Kidney epithelial cell (primary cell): ENCODE measurements around the gene CALN1. TPM values are rescaled to one million over a fixed set of nuclear protein-coding genes. Genes with fewer than 3 reads are reported as not detected.

Experiments used
- DNase-seq: peaks from one replicate; pipeline ENCODE4 v3.0.0-alpha.2; 2010; ENCODE audit warnings: low read depth
- H3K27me3 ChIP-seq: 2 replicates; pipeline ENCODE4 v1.6.0; 2011; ENCODE audit warnings: low read length; ENCODE audit not compliant: control insufficient read depth, insufficient read depth
- H3K36me3 ChIP-seq: 2 replicates; pipeline ENCODE4 v1.5.1; 2011; ENCODE audit warnings: low read length; ENCODE audit not compliant: control insufficient read depth, insufficient read depth
- H3K4me3 ChIP-seq: 2 replicates; pipeline ENCODE4 v1.5.1; 2011; ENCODE audit warnings: low read depth, mild to moderate bottlenecking, control low read depth, low read length
- CTCF ChIP-seq: IDR thresholded peaks from 2 replicates; pipeline ENCODE4 v1.5.1; 2011; ENCODE audit warnings: mild to moderate bottlenecking, moderate library complexity, low read length, control low read depth, inconsistent platforms; ENCODE audit not compliant: insufficient read depth, poor library complexity, severe bottlenecking
- total RNA-seq: library from RNA; depleted of rRNA; stranded (reverse); fragments of >200 nt; gene quantifications from 2 replicates; pipeline ENCODE4 v1.2.3, GENCODE V29; 2015

Gene CALN1
- total RNA-seq, 1 donor from 2014 or later: not detected

DNA sequence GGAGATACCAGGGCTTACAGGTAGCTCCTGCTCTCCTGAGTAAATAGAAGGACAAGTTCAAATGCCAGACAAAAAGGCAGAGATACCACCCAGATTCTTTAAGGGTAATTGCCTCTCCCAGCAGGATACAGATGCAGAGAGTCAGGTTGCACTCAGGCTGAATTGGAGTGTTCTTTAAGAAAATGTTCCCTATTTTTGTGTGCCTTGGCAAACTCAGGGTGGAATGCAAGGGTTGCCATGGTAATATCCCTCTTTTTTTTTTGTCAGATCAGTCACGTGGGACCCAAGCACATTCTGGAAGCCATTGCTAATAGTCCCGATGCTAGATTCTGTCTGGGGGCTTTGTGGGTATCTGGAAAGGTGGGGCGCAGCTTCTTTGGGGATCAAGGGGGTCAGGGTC lies 628.0 kb downstream of the CALN1 start:
- Histone ChIP-seq H3K36me3 (no peaks in the 10 kb centered on the region), H3K27me3 (no peaks in the 10 kb centered on the region), H3K4me3 (no peak overlapping the region)
- no peak for DNase-seq
- TF ChIP-seq CTCF: no peak

DNA sequence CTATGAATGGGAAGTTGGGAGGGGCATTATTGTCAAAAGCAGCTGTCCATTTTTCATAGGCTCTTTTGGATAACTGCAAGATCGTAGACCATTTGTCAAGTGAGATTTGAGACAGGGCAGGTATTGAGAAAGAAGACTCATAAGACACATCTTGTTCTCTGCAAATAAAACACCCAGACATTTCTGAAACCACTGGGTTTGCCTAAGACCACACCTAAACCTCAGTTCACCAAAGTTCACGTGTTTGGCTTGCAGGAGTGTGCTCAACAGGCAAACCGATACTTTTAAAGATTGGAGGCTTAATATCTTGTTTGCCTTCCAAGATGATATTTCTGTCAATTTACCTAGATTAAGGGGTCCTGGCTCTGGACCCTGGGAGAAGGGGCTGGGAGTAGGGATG lies 628.4 kb downstream of the CALN1 start:
- TF ChIP-seq CTCF: no peak
- no peaks in the 10 kb centered on the region for H3K27me3 ChIP-seq
- no peaks in the 10 kb centered on the region for H3K36me3 ChIP-seq
- H3K4me3 ChIP-seq: no peak overlapping the region
- DNase-seq: no peak

DNA sequence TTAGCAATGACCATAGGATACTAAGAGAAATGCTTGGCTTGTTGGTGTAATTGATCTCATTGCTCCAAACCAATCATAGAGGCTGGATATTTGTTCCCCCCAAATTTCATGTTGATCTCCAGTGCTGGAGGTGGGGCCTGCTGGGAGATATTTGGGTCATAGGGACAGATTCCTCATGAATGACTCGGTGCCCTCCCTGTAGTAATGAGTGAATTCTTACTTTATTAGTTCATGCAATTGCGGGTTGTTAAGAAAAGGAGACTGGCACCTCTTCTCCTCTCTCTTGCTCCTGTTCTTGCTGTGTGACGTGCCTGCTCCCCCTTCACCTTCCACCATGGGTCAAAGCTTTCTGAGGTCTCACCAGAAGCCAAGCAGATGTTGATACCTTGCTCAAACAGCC lies 630.1 kb downstream of the CALN1 start:
- H3K4me3 ChIP-seq: no peak overlapping the region
- H3K36me3 ChIP-seq: no peaks in the 10 kb centered on the region
- no peaks in the 10 kb centered on the region for H3K27me3 ChIP-seq
- no peak for DNase-seq
- TF ChIP-seq CTCF: no peak

DNA sequence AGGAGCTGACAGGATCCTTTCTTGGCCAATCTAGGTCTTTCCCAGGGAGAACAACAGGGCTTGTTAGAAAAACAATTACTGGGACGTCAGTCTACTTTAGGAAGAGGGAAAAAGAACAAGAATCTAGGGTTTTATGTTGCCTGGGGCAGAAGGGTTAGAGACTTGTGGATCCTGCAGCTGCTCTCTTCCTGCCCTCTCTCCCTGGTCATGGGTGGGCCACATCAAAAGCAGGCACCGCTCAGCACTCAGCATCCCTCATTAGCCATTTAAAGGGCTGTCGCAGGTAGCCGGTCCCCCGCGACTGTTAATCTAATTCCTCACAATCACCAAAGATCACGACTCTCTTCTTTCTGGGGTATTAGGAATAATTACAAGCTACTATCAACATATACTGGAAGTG lies 631.9 kb downstream of the CALN1 start:
- Histone ChIP-seq H3K36me3 (no peaks in the 10 kb centered on the region), H3K27me3 (no peaks in the 10 kb centered on the region), H3K4me3 (no peak overlapping the region)
- no peak for TF ChIP-seq CTCF
- DNase-seq: no peak

- H3K4me3 ChIP-seq: no peak overlapping the region
- H3K27me3 ChIP-seq: no peaks in the 10 kb centered on the region
- no peak for DNase-seq
- H3K36me3 ChIP-seq: no peaks in the 10 kb centered on the region
- no peak for TF ChIP-seq CTCF
Observed at GRCh38 chr7:71777278-71777677, 634.9 kb downstream of the CALN1 start.

- H3K4me3 ChIP-seq: no peak overlapping the region
- no peak for TF ChIP-seq CTCF
- H3K27me3 ChIP-seq: no peaks in the 10 kb centered on the region
- DNase-seq: no peak
- H3K36me3 ChIP-seq: no peaks in the 10 kb centered on the region
Observed at GRCh38 chr7:71776726-71777125, 635.4 kb downstream of the CALN1 start.
